HT1080 (cell line): ENCODE data around the gene MMP7. TPM values are rescaled to one million over a fixed set of nuclear protein-coding genes. Genes with fewer than 3 reads are reported as not detected.
A peak's percentile ranks its signal among the peaks of the same experiment; 100 is the strongest.

ENCODE experiments used
- DNase-seq: peaks from one replicate; pipeline ENCODE4 v3.0.0-alpha.2; 2015; ENCODE audit warnings: low read depth
- total RNA-seq: library from RNA; depleted of rRNA; stranded (reverse); fragments of >200 nt; shearing (Covaris generic); gene quantifications from 2 replicates; pipeline ENCODE4 v1.2.3, GENCODE V29; 2014

The MMP7 gene
- total RNA-seq, 1 experiment from 2014 or later = not detected

DNA sequence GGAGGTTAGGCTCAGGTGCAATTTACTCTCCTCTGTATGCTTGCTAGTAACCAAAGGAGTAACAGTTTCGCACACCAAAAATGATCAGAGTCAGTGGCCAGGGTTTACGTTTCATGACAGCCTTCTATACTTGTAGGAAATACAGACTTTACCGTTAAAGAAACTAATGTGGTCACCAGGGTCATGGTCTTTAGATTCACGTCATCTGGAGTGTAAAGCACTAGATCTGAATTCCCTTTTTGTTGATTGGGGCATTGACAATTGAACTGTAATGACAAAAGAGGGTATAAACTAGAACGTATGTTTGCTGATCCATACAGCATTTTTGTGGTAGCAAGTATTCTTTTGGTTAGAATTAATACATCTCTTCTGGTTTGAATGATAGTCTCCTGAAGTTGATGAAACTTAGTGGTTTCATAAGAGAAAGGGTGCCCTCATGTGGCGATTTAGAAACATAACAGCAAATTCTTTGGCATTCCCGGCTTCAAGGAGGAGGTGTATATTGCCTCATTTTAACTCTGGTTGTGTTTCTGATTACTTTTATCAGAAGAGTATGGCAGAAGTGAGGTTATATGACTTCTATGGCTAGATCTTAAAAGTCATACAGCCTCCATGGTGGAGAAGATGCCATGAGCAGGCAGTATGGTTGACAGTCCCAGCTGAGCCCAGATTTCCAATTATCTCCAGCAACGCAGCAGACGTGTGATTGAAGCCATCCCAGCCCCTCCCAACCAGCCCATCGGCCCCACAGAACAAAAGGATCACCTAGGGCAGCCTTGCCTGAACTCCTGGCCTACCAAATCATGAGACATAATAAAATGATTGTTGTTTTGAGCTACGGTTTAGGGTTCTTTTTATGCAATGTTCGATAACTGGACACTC lies 35.1 kb downstream of the MMP7 start:
- peak; percentile 71 for DNase-seq

DNA sequence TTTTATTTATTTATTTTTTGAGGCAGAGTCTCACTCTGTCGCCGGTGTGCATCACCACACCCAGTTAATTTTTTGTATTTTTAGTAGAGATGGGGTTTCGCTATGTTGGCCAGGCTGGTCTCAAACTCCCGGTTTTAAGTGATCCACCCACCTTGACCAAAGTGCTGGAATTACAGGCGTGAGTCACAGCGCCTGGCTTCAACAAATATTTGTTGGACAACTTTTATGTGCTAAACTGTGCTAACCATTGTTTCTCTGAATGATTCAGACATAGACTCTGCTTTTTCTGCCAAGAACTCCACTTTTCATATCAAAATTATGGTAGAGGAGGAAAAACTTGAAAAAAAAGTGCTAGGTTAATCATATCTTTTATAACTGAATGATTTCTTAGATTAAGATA lies 36.3 kb downstream of the MMP7 start:
- peak; percentile 83 for DNase-seq

DNA sequence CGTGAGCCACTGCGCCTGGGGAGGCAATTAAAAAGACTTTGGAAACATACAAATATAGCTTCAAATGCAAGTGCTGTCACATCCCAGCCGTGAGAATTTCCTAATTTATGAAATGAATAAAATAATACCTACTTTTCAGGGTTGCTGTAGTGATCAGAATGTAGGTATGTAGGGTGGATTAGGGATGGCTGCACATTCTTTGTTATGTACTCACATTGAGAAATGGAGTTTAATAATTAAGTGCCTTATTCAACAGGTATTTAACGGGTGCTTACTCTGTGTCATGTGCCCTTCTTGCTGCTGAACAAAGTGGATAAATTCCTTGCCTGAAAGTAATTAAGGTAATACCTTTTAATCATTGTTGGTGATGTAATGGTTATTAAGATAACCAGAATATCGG lies 37.0 kb downstream of the MMP7 start:
- no peak for DNase-seq

DNA sequence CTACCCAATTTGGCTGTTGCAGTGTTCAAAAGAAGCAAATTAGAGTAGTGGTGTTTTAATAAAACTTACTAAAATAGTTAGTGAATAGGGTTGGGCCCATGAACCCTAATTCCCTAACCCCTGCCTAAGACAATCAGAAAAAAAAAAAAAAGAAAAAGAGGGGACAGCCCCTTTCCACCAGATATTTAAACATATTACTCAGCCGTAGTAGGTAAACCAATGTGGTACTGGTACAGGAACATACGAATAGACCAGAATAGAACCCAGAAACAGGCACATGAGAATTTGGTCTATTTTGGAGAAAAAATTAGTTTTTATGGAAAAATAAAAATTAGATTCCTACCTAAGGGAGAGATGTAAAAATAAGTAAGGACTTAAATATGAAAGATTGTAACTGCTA lies 38.6 kb downstream of the MMP7 start:
- DNase-seq = no peak

DNA sequence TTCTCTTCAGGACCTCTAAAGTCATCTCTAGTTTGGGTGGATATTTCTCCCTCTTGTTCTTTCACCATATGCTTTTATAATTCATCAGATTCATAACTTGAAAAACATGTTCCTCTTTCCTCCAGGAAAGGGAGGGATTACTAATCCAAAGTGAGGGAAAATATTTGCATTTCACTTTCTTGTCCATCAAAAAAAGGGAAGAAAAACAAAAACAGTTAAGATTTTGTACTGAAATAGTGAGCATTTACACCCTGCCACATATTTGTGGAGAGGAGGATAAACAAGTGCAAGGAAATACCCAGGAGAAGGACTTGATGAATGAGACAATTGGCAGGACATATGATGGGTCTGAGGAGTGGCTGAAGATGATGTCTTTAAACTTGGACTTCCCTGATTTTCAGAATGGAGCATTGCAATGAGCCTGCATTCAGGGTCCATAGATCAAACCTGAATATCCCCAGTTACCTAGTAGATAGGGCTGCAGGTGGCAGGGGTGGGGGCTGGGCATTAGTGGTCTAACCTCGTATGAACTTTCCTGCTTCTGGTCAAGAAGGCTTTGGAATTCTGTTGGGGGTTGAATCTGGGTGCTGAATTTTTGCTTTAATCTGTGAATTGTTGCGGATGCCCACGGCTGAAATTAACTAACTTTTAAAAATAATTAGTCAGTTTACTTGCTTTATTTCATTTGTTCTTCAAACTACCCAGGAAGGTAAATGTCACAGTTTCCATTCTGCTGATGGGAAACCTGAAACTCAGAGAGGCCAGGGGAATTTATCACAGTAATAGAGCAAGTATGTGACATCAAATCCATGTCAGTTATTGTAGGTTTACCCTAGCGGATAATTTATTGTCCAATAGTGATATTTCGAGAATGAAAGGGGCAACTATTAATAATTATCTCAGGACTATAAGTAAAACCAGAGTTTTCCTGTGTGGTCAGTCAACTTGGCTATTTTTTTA lies 41.1 kb downstream of the MMP7 start:
- no peak for DNase-seq

DNA sequence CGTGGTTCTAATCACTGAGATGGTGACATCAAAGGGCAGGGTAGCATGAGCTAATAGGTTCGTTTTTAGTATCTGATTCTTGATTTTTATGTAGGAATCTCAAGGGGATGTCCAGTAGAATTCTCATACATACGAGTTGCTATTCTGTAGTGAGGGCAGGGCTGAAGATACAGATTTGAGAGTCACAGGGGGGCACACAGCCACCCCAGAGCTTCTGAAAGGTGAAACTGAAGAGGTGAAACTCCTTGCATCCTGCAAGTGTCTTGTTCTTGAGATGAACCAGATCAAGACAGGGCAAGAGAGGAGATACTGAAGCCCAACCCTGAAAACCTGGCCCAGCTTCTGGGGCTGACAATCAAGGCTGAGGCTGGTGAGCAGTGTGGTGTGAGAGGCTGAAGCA lies 42.3 kb downstream of the MMP7 start:
- DNase-seq = no peak

DNA sequence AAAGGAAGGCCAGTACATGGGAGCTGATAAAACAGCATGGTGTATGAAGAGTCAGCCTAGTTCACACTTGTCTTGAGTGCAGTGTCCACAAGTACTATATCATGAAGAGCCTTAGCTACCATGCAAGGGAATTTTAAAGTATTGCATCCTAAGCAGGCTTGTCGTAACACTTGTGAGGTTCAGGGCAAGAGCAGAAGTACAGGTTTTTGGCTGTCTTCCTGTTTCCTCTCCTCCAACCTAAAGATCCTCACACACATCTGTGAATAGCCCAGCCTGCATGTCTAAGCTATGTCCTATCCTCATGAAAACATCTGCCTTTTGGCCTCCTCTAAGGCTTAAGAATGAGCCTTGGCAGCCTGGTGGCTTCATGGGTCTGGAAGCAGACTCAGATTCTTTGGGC lies 43.3 kb downstream of the MMP7 start:
- DNase-seq = no peak

DNA sequence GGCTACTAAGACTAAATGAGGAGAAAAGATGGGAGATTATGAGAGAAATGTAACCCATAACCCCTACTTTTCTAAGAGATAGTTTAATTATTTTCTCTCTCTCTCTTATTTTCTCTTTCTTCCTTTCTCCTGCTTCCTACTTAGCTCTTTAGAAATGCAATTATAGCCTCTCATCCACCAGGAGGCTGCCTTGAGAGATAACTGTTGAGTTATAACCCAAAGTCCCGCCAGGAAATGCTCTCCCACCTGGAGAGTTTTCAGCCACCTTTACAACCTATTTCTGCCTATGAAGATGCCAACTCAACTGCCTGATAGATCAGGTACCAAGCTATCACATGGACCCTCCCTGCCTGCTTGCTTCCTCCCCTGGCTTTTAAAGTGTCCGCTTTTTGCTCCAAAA lies 44.0 kb downstream of the MMP7 start:
- no peak for DNase-seq

DNA sequence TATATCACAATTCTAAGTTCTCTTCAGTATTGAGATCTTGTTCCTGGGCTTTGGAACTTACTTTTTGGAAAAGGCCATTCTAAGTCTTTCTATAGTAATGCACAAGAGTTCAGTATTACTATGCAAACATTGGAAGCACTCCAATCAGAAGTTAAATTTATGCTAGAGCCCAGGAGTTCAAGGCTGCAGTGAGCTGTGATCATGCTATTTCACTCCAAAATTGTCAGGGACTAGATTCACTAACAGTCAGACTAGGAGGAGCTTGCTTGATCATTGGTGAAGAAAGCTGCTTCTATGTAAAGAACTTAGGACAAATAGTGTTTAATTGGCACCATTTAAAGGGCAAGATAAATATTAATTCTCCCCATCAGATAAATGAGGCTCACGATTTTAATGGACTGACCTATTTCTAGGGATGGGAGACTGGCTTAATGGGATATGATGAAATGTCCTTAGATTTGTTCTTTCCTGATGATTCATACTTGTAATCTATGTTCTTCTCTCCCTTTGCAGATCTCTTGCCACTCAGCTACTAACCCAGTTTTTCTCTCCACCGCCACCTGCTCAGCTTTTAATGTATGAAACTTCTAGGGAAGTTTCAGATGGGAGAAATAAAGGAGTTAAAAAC lies 45.3 kb downstream of the MMP7 start:
- DNase-seq = peak; percentile 20

DNA sequence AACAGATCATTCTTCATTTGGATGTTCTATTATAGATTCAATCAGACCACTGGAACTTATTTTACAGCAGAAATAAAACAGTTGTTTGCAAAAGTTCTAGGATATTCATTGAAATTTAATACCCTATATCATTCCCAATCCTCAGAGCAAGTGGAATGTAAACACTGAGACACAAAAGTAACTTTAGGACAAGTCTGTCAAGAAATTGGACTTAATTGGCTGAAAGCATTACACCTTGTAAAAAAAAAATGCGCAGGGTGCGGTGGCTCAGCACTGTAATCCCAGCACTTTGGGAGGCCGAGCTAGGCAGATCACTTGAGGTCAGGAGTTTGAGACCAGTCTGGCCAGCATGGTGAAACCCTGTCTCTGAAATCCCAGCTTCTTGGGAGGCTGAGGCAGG lies 48.1 kb downstream of the MMP7 start:
- DNase-seq = no peak

DNA sequence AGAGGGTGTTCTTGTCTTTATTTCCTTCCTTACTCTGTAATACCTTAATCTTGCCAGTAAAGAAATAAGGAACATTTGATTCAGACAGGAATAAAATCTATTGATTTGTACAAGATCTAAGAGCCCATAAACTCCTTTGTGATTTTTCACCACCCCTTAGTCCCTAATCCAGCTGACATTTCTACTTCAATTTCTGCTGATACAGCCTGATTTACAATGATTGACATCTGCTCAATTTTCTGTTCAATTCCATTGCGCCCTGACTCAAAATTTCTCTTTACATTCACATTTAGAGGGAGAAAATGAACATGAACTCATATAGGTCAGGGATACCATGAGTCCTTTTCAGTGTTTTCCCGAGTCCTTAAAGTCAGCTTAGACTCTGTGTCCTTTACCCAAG lies 50.8 kb downstream of the MMP7 start:
- DNase-seq = no peak

DNA sequence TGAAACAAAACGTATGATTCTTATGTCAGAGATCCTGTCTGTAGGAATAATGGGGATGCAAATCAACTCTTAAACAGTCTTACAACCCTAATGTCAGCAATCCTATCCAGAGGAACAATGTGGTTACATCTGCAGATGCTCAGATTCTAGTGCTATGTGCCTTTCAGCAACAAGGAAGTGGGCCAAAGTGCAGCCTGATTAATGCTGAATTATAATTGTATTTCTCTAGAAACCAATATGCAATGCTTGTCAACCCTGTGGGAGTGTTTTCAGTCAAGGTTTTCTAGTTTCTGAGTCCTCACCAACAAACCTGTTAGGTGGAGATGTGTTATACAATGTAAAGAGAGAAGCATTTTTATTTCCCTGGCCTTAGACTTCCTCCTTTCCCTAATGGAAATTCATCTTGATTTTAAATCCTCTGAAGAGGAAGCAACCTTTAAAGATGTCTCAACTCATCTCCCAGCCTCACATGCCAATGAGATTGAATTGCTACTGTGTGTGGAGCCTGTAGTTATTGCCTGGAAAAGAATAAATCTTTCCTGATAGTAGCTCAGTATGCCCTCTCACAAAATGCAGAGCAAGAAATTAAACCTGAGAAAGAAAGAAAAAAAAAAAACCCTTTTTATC lies 51.8 kb downstream of the MMP7 start:
- DNase-seq = no peak

DNA sequence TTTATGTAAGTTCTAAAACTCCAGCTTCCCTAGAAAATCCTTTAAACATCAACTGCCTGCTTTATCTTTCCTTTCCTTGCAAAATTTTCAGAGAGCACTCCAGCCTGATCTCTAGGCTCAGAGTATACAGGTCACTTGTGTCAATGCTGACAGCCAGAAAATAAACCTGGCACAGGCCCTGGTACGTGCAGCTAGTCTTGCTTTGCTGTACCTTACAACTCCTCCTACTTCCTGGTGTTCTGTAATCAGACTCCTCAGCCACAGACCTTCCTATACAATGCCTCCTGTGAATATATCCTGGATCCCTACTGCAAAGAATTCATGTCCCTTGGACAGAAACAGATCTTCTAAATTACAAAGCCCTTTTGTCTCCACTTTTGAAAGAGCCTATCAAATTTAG lies 53.7 kb downstream of the MMP7 start:
- DNase-seq = peak; percentile 72

DNA sequence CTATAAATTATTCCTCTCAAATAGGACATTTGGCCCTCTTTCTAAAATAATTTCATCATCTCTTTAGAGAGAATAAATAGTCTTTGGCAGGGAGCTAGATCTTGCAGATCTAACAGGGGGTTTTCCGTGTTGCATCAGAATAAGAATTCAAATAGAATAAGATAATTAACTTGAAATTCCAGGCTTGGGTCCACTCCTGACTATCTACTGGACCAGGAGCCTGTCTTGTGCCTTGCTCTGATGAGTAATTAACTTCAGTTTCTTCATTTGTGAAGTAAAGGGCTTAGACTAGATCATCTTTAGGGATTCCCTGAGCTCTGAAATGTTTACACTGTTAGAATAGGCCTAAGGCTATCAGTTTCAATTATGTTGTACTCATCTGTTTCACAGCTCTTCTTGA lies 54.5 kb downstream of the MMP7 start:
- DNase-seq = no peak

DNA sequence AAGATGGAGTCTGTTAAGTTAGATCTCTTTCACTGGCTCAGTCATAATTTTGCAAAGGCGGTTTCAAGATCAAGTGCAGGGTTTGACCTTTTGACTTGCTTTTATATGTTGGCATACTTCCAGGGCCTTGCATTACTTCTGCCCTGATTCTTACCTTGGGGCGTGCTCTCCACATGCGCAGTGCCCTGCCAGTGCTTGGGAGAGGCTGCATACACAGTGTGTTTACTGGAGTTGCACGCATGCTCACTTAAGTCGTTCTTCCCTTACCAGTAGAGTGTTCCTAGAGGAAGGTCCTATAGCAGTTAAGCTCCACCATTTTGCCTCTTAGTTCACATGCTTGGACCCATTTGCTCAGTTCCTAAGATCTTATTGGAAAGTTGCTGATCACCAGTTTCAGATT lies 57.0 kb downstream of the MMP7 start:
- no peak for DNase-seq

DNA sequence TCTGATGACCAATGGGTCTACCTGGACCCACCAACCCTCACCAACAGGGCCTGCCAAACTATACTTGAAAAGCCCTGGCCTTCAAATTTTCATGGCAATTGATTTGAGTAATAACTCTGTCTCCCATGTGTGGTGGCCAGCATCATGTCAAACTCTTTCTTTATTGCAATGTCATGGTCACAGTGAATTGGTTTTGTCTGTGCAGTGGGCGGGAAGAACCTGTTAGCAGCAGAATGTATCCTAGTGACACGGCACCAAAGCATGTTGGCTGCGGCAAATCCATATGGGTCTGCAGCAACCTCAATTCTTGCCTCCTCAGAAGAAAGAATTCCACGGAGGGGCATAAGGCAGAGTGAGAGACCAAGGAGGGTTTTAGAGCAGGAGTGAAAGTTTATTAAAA lies 58.4 kb downstream of the MMP7 start:
- no peak for DNase-seq

DNA sequence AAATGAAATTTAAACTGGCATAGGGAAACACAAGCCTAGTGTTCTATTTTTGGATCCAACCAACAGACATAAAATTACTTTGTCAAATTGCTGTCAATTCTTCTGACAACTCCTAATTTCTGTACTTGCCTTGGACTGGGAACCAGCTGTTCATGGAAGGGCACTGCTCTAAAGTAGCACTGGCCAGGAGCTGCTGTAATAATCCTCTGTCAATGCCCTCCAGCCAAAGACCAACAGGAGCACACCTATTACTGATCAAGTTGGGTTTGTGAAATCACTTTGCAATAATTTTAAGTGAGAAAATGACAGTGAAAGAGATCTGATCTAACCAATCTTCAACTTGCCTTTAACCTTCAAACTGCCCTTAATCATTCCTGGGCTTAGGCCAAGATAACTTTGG lies 59.1 kb downstream of the MMP7 start:
- no peak for DNase-seq
